HG03342 (cell line): Measurements from ENCODE around the gene C16orf74.

Experiments used
- ATAC-seq: cut with Tn5 transposase; IDR thresholded peaks from one replicate; pipeline ENCODE4 v1.9.1; 2021; ENCODE audit warnings: mild to moderate bottlenecking, moderate library complexity; ENCODE audit not compliant: unreplicated experiment

The C16orf74 gene

DNA sequence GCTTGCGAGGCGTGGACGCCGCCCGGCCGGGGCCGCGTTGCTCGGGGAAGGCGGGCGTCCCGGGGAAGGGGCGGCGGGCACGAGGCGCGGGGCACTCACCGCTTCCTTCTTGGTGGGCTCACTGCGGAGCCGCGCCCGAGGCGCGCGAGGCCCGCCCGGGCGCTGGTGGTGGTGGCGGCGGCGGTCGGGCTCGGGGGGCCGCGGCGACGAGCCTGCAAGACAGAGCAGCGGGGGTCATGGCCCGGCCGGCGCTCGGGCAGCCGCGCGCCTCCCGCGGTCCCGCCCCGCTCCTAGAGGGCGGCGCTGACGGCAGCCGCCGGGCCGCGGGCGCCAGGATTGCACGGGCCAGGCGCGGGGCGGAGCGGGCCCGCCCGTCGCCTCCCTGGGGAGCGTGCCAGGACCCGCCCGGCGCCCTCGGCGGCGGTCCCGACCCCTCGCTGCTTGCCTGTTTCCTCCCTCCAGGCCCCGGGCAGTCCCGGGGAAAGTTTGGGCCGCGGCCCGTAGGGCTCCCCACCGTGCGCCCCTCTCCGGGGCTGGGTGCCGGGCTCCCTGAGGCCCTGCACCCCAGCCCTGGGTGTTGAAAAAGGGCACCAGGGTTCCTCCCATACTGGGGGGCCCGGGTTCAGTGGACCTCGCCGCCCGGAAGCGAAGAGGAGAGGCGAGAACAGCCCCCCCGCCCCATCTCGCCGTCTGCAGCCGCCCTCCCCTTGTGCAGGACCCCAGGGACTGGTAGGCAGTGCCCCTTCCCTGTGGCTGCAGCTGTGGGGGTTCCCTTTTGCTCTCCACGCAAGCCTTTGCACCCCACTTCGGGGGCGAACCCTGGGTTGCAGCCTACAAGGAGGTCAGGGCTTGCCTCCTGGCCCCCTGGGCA, at the start of gene C16orf74:
TSS of gene C16orf74 (minus strand) at position 270 of the 871 bp plus-strand sequence. CDS start 15,879 bp downstream, outside the sequence.
- peak; percentile 41 for ATAC-seq

DNA sequence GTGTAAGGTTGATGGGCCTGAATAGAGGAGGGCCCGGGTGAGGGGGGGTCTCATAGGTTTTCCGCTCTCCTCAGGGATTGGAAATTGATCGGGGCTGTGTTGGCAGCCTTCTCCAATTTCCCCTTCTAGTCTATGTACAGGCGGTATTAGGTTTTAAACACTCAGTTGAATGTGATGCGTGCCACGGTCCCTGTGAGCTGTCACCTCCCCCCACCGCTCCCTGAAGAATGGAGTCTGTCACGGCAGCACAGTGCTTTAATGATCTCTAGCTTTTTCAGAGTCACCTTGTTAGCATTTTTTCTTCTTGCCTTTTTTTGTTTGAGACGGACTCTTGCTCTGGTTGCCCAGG, 49.4 kb upstream of the C16orf74 start:
- peak; percentile 20 for ATAC-seq

DNA sequence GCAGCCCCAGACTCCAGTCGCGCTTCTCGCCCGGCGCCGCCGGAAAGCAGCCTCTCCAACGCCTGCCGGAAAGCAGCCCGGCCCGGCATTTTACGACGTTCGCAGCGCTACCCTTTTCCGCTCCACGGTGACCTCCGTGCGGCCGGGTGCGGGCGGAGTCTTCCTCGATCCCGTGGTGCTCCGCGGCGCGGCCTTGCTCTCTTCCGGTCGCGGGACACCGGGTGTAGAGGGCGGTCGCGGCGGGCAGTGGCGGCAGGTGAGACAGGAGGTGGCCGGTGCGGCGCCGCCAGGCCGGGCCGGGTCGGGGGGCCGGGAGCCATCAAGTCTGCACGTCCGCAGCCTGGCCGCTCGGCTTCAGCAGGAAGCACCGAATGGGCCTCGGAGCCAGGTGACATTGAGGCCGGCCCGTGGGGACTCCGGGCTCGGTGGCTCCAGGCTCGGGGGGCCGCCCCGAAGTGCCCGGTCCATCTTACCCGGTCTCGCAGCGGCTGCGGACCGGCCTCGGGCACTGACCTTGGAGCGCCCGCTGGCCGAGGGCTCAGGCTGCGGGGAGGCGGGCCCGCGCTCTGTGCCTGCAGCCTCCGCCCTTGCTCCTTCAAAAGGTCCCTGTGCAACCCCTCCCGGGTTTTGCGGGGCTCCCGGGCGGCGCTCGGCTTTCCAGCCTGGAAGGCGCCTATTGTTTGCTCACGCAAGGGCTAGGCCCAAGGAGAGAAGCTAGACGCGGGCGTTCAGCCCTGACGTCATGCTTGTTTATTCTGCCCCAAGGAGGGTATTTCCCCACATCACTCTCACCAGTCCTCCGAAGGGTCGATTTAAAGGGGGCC, 48.8 kb upstream of the C16orf74 start, which contains the start of the genes COX4I1 and EMC8:
TSS of gene COX4I1 (plus strand) at position 199 of the 824 bp plus-strand sequence. CDS start 1,511 bp downstream, outside the sequence.
TSS of gene EMC8 (minus strand) at position 48 of the 824 bp plus-strand sequence. CDS start 249 bp downstream, outside the sequence.
- ATAC-seq: peak; percentile 76

GRCh38 chr16:85798901-85799496, 48.1 kb upstream of the C16orf74 start:
- ATAC-seq: peak; percentile 24

DNA sequence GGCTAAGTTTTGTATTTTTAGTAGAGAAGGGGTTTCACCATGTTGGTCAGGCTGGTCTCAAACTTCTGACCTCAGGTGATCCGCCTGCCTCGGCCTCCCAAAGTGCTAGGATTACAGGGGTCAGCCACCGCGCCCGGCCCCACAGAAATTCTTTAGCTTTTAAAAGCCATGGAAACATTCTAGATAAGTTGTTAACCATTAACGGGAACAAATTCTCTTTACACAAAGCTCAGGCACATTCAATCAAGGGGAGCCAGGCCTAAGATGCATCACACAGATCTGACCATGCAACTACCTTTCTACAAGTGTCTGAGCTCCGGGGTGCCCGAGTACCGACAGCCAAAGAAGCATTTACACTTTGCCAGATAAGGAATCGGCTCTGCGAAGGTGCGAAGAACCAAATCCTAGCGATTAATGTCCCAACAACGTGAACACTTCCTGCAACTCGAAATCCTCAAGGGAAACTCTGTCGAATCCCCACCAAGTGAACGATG, 47.4 kb upstream of the C16orf74 start:
- no peak for ATAC-seq

GRCh38 chr16:85796599-85796998, 45.7 kb upstream of the C16orf74 start:
- ATAC-seq: no peak

DNA sequence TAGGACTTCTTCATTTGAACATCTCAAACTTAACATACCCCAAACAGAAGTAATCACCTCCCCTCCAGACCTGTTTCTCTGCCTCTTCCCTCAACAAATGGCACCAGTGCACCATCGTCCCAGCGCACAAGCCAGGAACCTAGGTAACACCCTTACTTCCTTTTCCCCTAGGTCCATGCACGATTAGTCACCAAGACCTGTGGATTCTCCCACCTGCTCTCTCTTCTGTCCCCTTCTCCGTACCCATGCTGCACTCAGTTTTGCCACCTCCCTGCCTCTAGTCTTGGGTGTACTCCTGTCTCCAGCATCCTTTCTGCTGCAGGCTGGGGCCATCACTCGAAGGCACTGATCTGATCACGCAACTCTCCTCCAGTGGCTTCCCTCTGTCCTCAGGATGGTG, 45.3 kb upstream of the C16orf74 start:
- no peak for ATAC-seq

GRCh38 chr16:85794696-85795095, 43.8 kb upstream of the C16orf74 start:
- ATAC-seq: no peak

- no peak for ATAC-seq
Observed at GRCh38 chr16:85793662-85794298, 42.9 kb upstream of the C16orf74 start.

DNA sequence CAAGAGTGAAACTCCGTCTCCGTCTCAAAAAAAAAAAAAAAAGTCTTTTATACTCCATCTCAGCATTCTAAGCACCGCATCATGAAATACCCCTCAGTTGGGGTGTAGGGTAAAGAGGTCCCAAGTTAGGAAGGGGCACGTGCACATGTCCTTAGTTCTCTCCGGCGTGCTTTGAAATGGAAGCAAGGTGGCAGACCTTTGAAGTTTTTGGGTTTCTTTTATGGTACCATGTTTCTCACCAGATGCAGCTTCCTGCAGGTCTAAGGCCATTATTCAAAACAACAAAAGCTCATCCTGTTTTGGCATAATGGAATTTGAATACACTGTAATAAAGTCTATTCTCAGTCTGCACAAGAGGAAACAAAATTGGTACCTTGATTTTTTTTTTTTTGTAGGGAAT, 38.9 kb upstream of the C16orf74 start:
- ATAC-seq: no peak

DNA sequence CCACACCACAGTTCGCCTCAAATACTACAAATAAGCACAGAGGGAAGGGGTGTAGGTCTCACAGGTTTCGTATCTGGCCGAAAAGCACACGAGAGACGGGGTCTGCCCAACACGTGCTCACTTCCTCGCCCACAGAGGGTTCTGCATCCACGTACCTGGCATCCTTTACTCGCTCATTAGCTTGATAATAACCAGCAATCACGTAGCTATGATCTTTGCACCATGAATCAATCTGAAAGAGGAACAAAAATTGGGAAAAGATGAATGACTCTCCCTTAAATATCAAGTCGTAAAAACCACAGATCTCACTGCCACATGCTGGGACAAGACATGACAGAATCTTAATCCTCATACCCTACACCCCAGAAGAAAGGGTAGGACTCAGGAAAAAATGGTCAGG, 37.9 kb upstream of the C16orf74 start:
- no peak for ATAC-seq

DNA sequence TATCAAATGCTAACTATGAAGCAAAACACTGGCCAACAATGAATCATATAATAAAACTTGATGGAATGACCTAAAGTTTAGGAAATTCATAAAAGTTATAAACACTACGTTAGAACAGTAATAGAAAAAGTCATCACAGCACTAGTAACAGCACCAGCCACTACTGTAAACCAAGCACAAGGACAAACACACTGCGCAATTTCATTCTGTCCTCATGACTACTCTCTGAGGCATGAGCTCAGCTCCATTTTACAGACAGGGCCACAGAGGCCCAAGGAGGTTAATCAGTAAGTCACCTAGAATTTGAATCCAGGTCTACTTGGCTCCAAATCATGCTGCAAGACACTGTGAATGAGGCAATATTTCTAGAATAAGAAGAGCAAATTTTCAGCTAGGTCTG, 35.0 kb upstream of the C16orf74 start:
- no peak for ATAC-seq

DNA sequence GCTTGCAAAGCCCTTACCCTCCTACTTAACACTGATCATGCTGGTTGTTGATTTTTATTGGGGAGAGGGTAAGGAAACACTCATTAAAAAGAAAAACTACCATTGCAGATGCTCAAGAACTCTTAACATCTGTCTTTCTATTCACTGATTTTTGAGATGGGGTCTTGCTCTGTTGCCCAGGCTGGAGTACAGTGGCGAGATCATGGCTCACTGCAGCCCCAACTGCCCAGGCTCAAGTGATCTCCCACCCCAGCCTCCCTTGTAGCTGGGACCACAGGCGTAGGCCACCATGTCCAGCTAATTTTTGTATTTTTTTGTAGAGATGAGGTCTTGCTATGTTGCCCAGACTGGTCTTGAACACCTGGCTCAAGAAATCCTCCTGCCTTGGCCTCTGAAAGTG, 33.9 kb upstream of the C16orf74 start:
- no peak for ATAC-seq

DNA sequence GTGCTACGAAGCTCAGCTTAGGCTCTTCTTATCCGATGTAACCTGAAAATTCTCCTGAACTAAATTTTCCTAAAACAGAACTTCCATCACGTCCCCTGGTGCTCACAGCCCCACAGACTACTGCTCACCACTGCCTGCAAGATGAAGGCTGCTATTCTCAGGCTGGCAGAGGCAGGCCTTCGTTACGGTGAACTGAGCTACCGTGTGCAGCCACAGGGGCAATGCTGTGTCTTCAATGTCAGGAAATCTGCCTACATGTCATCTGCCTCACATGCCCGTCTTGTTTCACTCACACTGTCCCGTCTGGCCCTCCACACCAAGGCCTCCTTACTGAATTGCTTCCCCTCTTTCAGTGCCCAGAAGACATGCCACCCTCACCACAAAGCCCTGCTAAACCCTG, 32.5 kb upstream of the C16orf74 start:
- ATAC-seq: no peak

- no peak for ATAC-seq
Observed at GRCh38 chr16:85782451-85782850, 31.6 kb upstream of the C16orf74 start.

DNA sequence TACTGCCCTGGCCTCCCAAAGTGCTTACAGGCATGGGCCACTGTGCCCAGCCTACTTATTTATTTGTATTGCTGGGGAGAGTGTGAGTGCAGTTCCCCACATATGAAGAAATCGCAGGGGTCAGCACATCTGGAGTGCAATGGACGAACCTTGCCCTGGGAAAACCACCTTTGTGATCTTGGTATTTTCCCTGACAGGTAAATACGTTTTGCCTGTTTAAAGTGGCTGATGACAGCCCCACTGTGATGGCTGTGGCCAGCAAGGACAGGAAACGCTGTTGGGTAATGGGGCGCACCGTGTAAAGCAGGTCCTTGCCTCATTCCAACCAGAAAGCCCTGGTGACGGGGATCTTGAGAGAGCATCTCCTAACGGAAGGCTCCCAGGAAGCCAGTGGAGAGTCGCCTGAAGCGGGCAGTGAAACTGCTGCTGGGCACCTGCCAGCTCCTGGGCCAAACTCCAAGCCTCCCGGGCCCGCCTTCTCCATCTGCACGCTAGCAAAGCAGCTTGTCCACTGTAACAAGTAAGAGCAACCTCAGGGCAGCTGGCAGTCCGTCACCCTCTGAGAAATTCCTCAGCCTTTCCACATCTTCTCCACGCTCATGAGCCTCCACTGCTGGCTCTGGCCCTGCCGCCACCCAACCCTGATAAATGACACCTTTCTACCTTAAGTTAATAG, 30.9 kb upstream of the C16orf74 start:
- ATAC-seq: no peak

- no peak for ATAC-seq
Observed at GRCh38 chr16:85781156-85781555, 30.3 kb upstream of the C16orf74 start.

DNA sequence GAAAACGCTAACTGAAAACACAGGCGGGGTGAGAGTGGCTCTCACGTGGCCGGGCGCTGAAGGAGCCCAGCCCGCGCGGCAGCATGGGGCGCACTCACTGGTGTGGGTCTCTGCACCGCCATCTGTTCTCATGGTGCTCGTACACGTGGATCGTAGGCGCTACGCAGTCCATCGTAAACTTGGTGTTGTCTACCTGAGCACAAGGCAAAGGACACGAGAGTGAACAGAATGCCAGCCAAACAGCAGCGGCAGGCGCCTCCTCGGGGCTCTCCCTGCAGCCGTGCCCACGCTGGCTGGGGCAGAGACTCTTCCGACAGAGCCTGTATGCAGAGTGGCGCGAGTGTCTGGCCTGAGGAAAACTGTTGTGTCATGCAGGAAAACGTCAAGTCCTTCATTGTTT, 29.4 kb upstream of the C16orf74 start:
- ATAC-seq: no peak

- ATAC-seq: no peak
Observed at GRCh38 chr16:85778873-85779272, 28.0 kb upstream of the C16orf74 start.
